PC-9 (cell line): Measurements from ENCODE around the gene SAYSD1. TPM values are rescaled to one million over a fixed set of nuclear protein-coding genes. Genes with fewer than 3 reads are reported as not detected.

Experiments
- BruUV-seq: library from RNA; stranded (reverse); fragments of 400-500 nt; replicated peaks from 2 replicates; lab custom pipeline; 2021; lab: Mats Ljungman, UMichigan
- CTCF ChIA-PET: fragments of 300-600 bp; sonication (Branson Sonifier 250); formaldehyde crosslinking; loops from one replicate; lab custom pipeline; 2022; ENCODE audit warnings: antibody characterized with exemption; lab: Charles Lee
- POLR2A ChIA-PET: fragments of 300-600 bp; sonication (Branson Sonifier 250); formaldehyde crosslinking; loops from one replicate; lab custom pipeline; 2022; ENCODE audit warnings: antibody characterized with exemption; ENCODE audit not compliant: unreplicated experiment; lab: Charles Lee
- DNase-seq, 2 experiments: peaks; one replicate each; pipeline versions ENCODE4 v3.0.0 to v3.0.0-alpha.2; 2015 to 2022; ENCODE audit warnings: mixed read lengths in 1 of 2
- H2AFZ ChIP-seq: fragments of 200-600 bp; sonication (generic); 2 replicates; pipeline ENCODE4 v1.8.1; 2017; ENCODE audit warnings: antibody characterized with exemption
- H3F3A ChIP-seq: fragments of 200-600 bp; sonication (generic); 2 replicates; pipeline ENCODE4 v1.8.1; 2017; ENCODE audit warnings: antibody characterized with exemption, mild to moderate bottlenecking, low read depth; ENCODE audit not compliant: insufficient read depth
- H3K27ac ChIP-seq: fragments of 200-600 bp; sonication (generic); 2 replicates; pipeline ENCODE4 v1.6.1; 2016; ENCODE audit warnings: mixed run types
- H3K27me3 ChIP-seq: fragments of 200-600 bp; sonication (generic); 2 replicates; pipeline ENCODE4 v1.6.1; 2016; ENCODE audit warnings: low read depth, mixed run types; ENCODE audit not compliant: insufficient read depth
- H3K36me3 ChIP-seq: fragments of 200-600 bp; sonication (generic); 2 replicates; pipeline ENCODE4 v1.6.1; 2016; ENCODE audit warnings: low read depth, mixed run types
- H3K4me1 ChIP-seq: fragments of 200-600 bp; sonication (generic); replicated peaks from 2 replicates; pipeline ENCODE4 v1.6.1; 2016; ENCODE audit warnings: mixed run types; ENCODE audit not compliant: insufficient read depth
- H3K4me2 ChIP-seq: fragments of 200-600 bp; sonication (generic); 2 replicates; pipeline ENCODE4 v1.6.1; 2017; ENCODE audit warnings: mixed run types
- H3K4me3 ChIP-seq: fragments of 200-600 bp; sonication (generic); 2 replicates; pipeline ENCODE4 v1.6.1; 2016; ENCODE audit warnings: mixed run types
- H3K79me2 ChIP-seq: fragments of 200-600 bp; sonication (generic); 2 replicates; pipeline ENCODE4 v1.6.1; 2017; ENCODE audit warnings: low read depth, mixed run types
- H3K9me2 ChIP-seq: fragments of 200-600 bp; sonication (generic); 2 replicates; pipeline ENCODE4 v1.8.1; 2017; ENCODE audit warnings: mild to moderate bottlenecking; ENCODE audit not compliant: insufficient read depth
- H3K9me3 ChIP-seq: fragments of 200-600 bp; sonication (generic); 2 replicates; pipeline ENCODE4 v1.8.1; 2016; ENCODE audit warnings: low read depth; ENCODE audit not compliant: insufficient read depth
- H4K20me1 ChIP-seq: fragments of 200-600 bp; sonication (generic); 2 replicates; pipeline ENCODE4 v1.8.1; 2017; ENCODE audit not compliant: insufficient read depth
- CTCF ChIP-seq: fragments of 200-600 bp; sonication (generic); conservative IDR thresholded peaks from 2 replicates; pipeline ENCODE4 v1.6.1; 2017; ENCODE audit warnings: mixed run types, antibody characterized with exemption, mild to moderate bottlenecking, moderate library complexity
- EZH2 ChIP-seq: fragments of 200-600 bp; sonication (generic); IDR thresholded peaks from 2 replicates; pipeline ENCODE4 v1.8.0; 2017; ENCODE audit warnings: antibody characterized with exemption, low read depth
- intact Hi-C: fragments of 100-400 bp; cut with micrococcal nuclease; formaldehyde crosslinking; loops from one replicate; pipeline ENCODE4 v1.10.0; 2022; ENCODE audit not compliant: unreplicated experiment
- total RNA-seq: library from RNA; stranded (reverse); gene quantifications from 2 replicates; pipeline ENCODE4 v1.2.3, GENCODE V29; 2021

SAYSD1 gene
- total RNA-seq, 1 experiment from 2014 or later: 12.2 TPM

DNA sequence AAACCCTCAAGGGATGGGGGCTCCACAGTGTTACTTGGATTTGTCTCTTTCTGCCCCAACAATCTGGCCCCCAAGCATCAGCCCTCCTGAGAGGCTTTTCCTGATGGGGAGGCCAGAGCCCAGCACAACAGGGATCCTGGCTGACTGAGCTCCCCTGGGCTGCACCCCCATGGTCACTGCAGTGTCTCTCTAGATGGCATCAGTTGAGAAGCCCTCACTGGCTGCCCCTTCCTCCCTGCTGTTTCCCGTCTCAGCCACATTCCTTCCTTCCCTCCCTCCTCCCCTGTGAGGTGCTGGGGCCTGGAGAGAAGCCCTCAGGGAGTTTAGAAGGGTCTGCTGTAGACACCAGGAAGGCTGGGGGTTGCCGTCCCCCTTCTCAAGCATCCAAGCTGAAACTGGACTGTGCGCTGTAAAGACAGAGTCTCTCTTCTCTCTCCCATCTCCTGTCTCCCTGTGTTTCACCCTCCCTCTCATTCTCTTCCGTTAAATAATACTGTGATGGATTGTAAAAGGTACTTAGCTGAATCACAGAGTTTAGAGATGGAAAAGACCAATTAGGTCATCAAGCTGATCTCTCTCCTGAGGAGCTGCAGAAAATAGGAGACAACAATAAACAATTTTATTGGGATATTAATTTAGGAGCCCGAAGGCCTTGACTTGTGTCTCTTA, 29.7 kb downstream of the SAYSD1 start:
- Histone ChIP-seq H3K79me2 (no peaks in the 10 kb centered on the region), H3K27ac (no peak overlapping the region), H4K20me1 (no peaks in the 10 kb centered on the region), H3K36me3 (no peaks in the 10 kb centered on the region), H3K9me3 (no peaks in the 10 kb centered on the region), H3K4me1 (no peaks in the 10 kb centered on the region), H3K4me2 (no peak overlapping the region), H2AFZ (no peak overlapping the region), H3K9me2 (no peaks in the 10 kb centered on the region), H3F3A (no peaks in the 10 kb centered on the region), H3K4me3 (no peak overlapping the region), H3K27me3 (peaks cover 93% of the 10 kb centered on the region)
- intact Hi-C loops: loop anchor here (5.0 kb wide), 2 partner anchors 72 to 217 kb away; no protein-coding TSS in a partner anchor
- POLR2A ChIA-PET: no interaction called here
- BruUV-seq: no TSS peak
- CTCF ChIA-PET: no interaction called here
- DNase-seq: no peak
- TF ChIP-seq CTCF: no peak
- TF ChIP-seq EZH2: no peak

- TF ChIP-seq EZH2: no peak
- TF ChIP-seq CTCF: no peak
- intact Hi-C loops: no loop called here
Measured at GRCh38 chr6:39084506-39084905, 30.5 kb downstream of the SAYSD1 start.

DNA sequence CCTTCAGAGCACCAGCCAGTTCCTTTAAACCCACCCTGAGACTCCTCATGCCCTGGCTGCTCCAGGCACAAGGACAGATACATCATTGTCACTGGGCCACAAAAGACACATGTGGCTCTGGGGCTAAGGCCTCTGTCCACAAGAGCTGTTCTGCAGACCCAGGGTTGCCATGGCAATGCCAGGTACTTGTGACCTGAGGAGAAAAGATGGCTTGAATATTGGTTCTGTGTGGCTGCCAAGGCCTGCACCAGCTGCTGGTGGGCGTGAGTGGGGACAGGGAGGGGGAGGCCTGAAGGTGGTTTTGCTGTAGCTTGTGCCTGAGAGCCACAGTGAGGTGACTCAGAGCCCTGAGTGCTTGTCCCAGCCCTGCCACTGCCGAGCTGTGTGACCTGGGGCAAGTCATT, 31.8 kb downstream of the SAYSD1 start:
- no peak for TF ChIP-seq EZH2
- no peak for TF ChIP-seq CTCF
- Histone ChIP-seq H3K27me3 (peaks cover 89% of the 10 kb centered on the region), H2AFZ (no peak overlapping the region), H3K4me1 (no peaks in the 10 kb centered on the region), H3K36me3 (no peaks in the 10 kb centered on the region), H3K9me3 (no peaks in the 10 kb centered on the region), H3K27ac (no peak overlapping the region), H3K4me2 (no peak overlapping the region), H3K4me3 (no peak overlapping the region), H4K20me1 (no peaks in the 10 kb centered on the region), H3K79me2 (no peaks in the 10 kb centered on the region), H3K9me2 (no peaks in the 10 kb centered on the region), H3F3A (no peaks in the 10 kb centered on the region)
- intact Hi-C loops: no loop called here
- ChIA-PET POLR2A (interaction anchor here (0.7 kb wide), 1 partner anchor 152 kb away, joined by 9 read pairs; no protein-coding TSS in a partner anchor), CTCF (no interaction called here)
- DNase-seq: no peak
- BruUV-seq: no TSS peak

More at GRCh38 chr6:39084506-39084905, 30.5 kb downstream of the SAYSD1 start:
- no peak overlapping the region for H3K4me3 ChIP-seq
- no peaks in the 10 kb centered on the region for H3K79me2 ChIP-seq
- H3K4me1 ChIP-seq: no peaks in the 10 kb centered on the region
- DNase-seq: no peak
- no peak overlapping the region for H3K27ac ChIP-seq
- H4K20me1 ChIP-seq: no peaks in the 10 kb centered on the region
- no peak overlapping the region for H2AFZ ChIP-seq
- H3K9me3 ChIP-seq: no peaks in the 10 kb centered on the region
- peaks cover 91% of the 10 kb centered on the region for H3K27me3 ChIP-seq
- H3K4me2 ChIP-seq: no peak overlapping the region
- CTCF ChIA-PET: no interaction called here
- no peaks in the 10 kb centered on the region for H3K36me3 ChIP-seq
- POLR2A ChIA-PET: no interaction called here
- H3F3A ChIP-seq: no peaks in the 10 kb centered on the region
- no TSS peak for BruUV-seq
- H3K9me2 ChIP-seq: no peaks in the 10 kb centered on the region
